Activated T-cell treated with anti-CD3 and anti-CD28 coated beads, Interleukin-2, amount 50 U/mL, for 4 hours (primary cell): Measurements from ENCODE around the gene ZMIZ1. TPM values are rescaled to one million over a fixed set of nuclear protein-coding genes. Genes with fewer than 3 reads are reported as not detected.
A peak's percentile ranks its signal among the peaks of the same experiment; 100 is the strongest.

ENCODE experiments used
- ATAC-seq, 2 donors: fragments of 200-7000 bp; cut with Tn5 transposase; one replicate each; pipeline ENCODE4 v1.10.0; 2021
- DNase-seq: peaks from one replicate; pipeline ENCODE4 v3.0.0-alpha.2; 2020
- H3K27me3 Mint-ChIP-seq: one replicate; pipeline ENCODE4 v1.8.0; 2021; ENCODE audit warnings: low read depth, mixed read lengths
- H3K36me3 Mint-ChIP-seq: one replicate; pipeline ENCODE4 v1.8.0; 2022; ENCODE audit warnings: mixed read lengths; ENCODE audit not compliant: insufficient read depth
- H3K4me1 Mint-ChIP-seq: one replicate; pipeline ENCODE4 v1.8.0; 2021; ENCODE audit warnings: low read depth, mixed read lengths
- H3K4me3 Mint-ChIP-seq: one replicate; pipeline ENCODE4 v1.8.0; 2021; ENCODE audit warnings: mild to moderate bottlenecking, moderate library complexity, mixed read lengths
- H3K9me3 Mint-ChIP-seq: one replicate; pipeline ENCODE4 v1.8.0; 2021; ENCODE audit warnings: mixed read lengths
- total RNA-seq, 3 donors: library from RNA; stranded (reverse); gene quantifications; one replicate each; pipeline ENCODE4 v1.2.1, GENCODE V29; 2021

The ZMIZ1 gene
- total RNA-seq, 3 donors from 2014 or later = 17.7 to 21.0 (median 18.0) TPM

GRCh38 chr10:79308969-79309665 is 240.4 kb downstream of the ZMIZ1 start:
- no peaks in the 10 kb centered on the region for H3K4me1 Mint-ChIP-seq
- H3K36me3 Mint-ChIP-seq = peaks cover 29% of the 10 kb centered on the region
- ATAC-seq = no peak
- no peak overlapping the region for H3K4me3 Mint-ChIP-seq
- no peaks in the 10 kb centered on the region for H3K27me3 Mint-ChIP-seq
- H3K9me3 Mint-ChIP-seq = no peaks in the 10 kb centered on the region
- DNase-seq = no peak

- Mint-ChIP-seq H3K9me3 (no peaks in the 10 kb centered on the region), H3K27me3 (no peaks in the 10 kb centered on the region), H3K4me3 (no peak overlapping the region), H3K36me3 (peaks cover 26% of the 10 kb centered on the region), H3K4me1 (peaks cover 1% of the 10 kb centered on the region)
- ATAC-seq (no peak), DNase-seq (no peak)
Observed at GRCh38 chr10:79310200-79310865, 241.6 kb downstream of the ZMIZ1 start.

- no peak for ATAC-seq
- Mint-ChIP-seq H3K4me3 (no peak overlapping the region), H3K27me3 (no peaks in the 10 kb centered on the region), H3K36me3 (peaks cover 31% of the 10 kb centered on the region), H3K4me1 (peaks cover 8% of the 10 kb centered on the region), H3K9me3 (no peaks in the 10 kb centered on the region)
- no peak for DNase-seq
Observed at GRCh38 chr10:79310911-79311573, 242.3 kb downstream of the ZMIZ1 start.

GRCh38 chr10:79311581-79312407 is 243.0 kb downstream of the ZMIZ1 start:
- H3K4me1 Mint-ChIP-seq = peaks cover 14% of the 10 kb centered on the region

GRCh38 chr10:79312601-79313187 is 243.9 kb downstream of the ZMIZ1 start:
- Mint-ChIP-seq H3K4me3 (no peak overlapping the region), H3K9me3 (no peaks in the 10 kb centered on the region), H3K36me3 (peaks cover 29% of the 10 kb centered on the region), H3K27me3 (no peaks in the 10 kb centered on the region), H3K4me1 (peaks cover 23% of the 10 kb centered on the region)
- ATAC-seq (no peak), DNase-seq (no peak)

More at GRCh38 chr10:79311581-79312407, 243.0 kb downstream of the ZMIZ1 start:
- H3K36me3 Mint-ChIP-seq = peaks cover 31% of the 10 kb centered on the region
- no peak overlapping the region for H3K4me3 Mint-ChIP-seq
- DNase-seq (no peak), ATAC-seq (no peak)
- no peaks in the 10 kb centered on the region for H3K27me3 Mint-ChIP-seq
- no peaks in the 10 kb centered on the region for H3K9me3 Mint-ChIP-seq

GRCh38 chr10:79313320-79313719 is 244.6 kb downstream of the ZMIZ1 start:
- no peak overlapping the region for H3K4me3 Mint-ChIP-seq
- H3K27me3 Mint-ChIP-seq = no peaks in the 10 kb centered on the region
- ATAC-seq (no peak), DNase-seq (no peak)
- H3K4me1 Mint-ChIP-seq = peaks cover 30% of the 10 kb centered on the region
- H3K36me3 Mint-ChIP-seq = peaks cover 24% of the 10 kb centered on the region
- H3K9me3 Mint-ChIP-seq = no peaks in the 10 kb centered on the region

- DNase-seq (no peak), ATAC-seq (no peak)
- Mint-ChIP-seq H3K36me3 (peaks cover 20% of the 10 kb centered on the region), H3K9me3 (peaks cover 3% of the 10 kb centered on the region), H3K4me3 (no peak overlapping the region), H3K4me1 (peaks cover 36% of the 10 kb centered on the region), H3K27me3 (no peaks in the 10 kb centered on the region)
Observed at GRCh38 chr10:79313911-79314439, 245.2 kb downstream of the ZMIZ1 start.

- H3K4me3 Mint-ChIP-seq = no peak overlapping the region
- H3K36me3 Mint-ChIP-seq = peaks cover 15% of the 10 kb centered on the region
- peaks cover 9% of the 10 kb centered on the region for H3K9me3 Mint-ChIP-seq
- H3K27me3 Mint-ChIP-seq = no peaks in the 10 kb centered on the region
- ATAC-seq (no peak), DNase-seq (no peak)
- peaks cover 46% of the 10 kb centered on the region for H3K4me1 Mint-ChIP-seq
Observed at GRCh38 chr10:79314761-79315601, 246.2 kb downstream of the ZMIZ1 start.

- ATAC-seq (no peak), DNase-seq (no peak)
- Mint-ChIP-seq H3K4me3 (no peak overlapping the region), H3K27me3 (no peaks in the 10 kb centered on the region), H3K4me1 (peaks cover 52% of the 10 kb centered on the region), H3K36me3 (peaks cover 15% of the 10 kb centered on the region), H3K9me3 (peaks cover 9% of the 10 kb centered on the region)
Observed at GRCh38 chr10:79315602-79315920, 246.8 kb downstream of the ZMIZ1 start.

- DNase-seq (no peak), ATAC-seq (peak; percentile 25 to 46)
- H3K27me3 Mint-ChIP-seq = no peaks in the 10 kb centered on the region
- H3K36me3 Mint-ChIP-seq = peaks cover 13% of the 10 kb centered on the region
- H3K4me3 Mint-ChIP-seq = peak overlapping the region; percentile 71
- H3K9me3 Mint-ChIP-seq = peaks cover 9% of the 10 kb centered on the region
- peaks cover 65% of the 10 kb centered on the region for H3K4me1 Mint-ChIP-seq
Observed at GRCh38 chr10:79316671-79317431, 248.1 kb downstream of the ZMIZ1 start.

- peaks cover 9% of the 10 kb centered on the region for H3K9me3 Mint-ChIP-seq
- peaks cover 80% of the 10 kb centered on the region for H3K4me1 Mint-ChIP-seq
- no peak for ATAC-seq
- DNase-seq = no peak
- peaks cover 6% of the 10 kb centered on the region for H3K36me3 Mint-ChIP-seq
- H3K27me3 Mint-ChIP-seq = no peaks in the 10 kb centered on the region
- H3K4me3 Mint-ChIP-seq = peak overlapping the region; percentile 71
Observed at GRCh38 chr10:79318369-79318768, 249.6 kb downstream of the ZMIZ1 start.

GRCh38 chr10:79319115-79319771 is 250.5 kb downstream of the ZMIZ1 start:
- ATAC-seq = no peak
- no peaks in the 10 kb centered on the region for H3K27me3 Mint-ChIP-seq
- H3K4me1 Mint-ChIP-seq = peaks cover 89% of the 10 kb centered on the region
- peaks cover 5% of the 10 kb centered on the region for H3K36me3 Mint-ChIP-seq
- peaks cover 9% of the 10 kb centered on the region for H3K9me3 Mint-ChIP-seq
- no peak overlapping the region for H3K4me3 Mint-ChIP-seq
- no peak for DNase-seq
